ENCODE data around the gene COL4A2.
A peak's percentile ranks its signal among the peaks of the same experiment; 100 is the strongest.

Gene COL4A2

GRCh38 chr13:110306960-110307766 is at the start of gene COL4A2, which contains the start of gene COL4A1:
Gene COL4A2, plus strand, starts transcription at chr13:110307284. Its CDS starts 620 bp downstream, at chr13:110307904.
Gene COL4A1, minus strand, starts transcription at chr13:110307157. Its CDS starts 130 bp downstream, at chr13:110307027.
- H3K27me3 Mint-ChIP-seq = peaks cover 81% of the 10 kb centered on the region
- no peaks in the 10 kb centered on the region for H3K36me3 Mint-ChIP-seq (ENCODE audit: low read depth)
- no peak within 1 kb of the TSS for H3K27ac Mint-ChIP-seq
- peaks cover 14% of the 10 kb centered on the region for H3K4me1 Mint-ChIP-seq (ENCODE audit: low read depth)
- peak within 1 kb of the TSS; percentile 6 for H3K4me3 Mint-ChIP-seq
- DNase-seq = no peak
- H3K9me3 Mint-ChIP-seq = no peaks in the 10 kb centered on the region

DNA sequence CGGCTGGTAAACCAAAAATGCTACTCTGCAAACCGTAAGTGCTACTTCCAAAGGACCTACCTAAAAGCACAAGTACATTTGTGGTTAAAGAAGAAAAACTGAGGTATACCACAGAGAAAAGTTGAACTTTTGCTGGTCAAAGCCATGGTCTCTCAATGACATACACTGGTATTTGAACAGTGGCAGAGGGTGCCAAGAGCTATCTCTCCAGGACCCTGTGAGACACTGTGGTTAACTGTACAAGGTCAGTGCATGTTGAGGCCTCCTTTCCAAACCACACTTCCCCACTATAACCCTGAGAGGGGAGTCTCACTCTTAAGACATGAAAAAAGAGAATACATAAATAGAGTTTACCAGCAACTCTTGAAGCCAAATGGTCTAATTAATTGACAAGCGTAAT is 49.7 kb upstream of the COL4A2 start:
- DNase-seq = no peak
- peaks cover 4% of the 10 kb centered on the region for H3K9me3 Mint-ChIP-seq
- no peaks in the 10 kb centered on the region for H3K36me3 Mint-ChIP-seq (ENCODE audit: low read depth)
- H3K4me3 Mint-ChIP-seq = no peak overlapping the region
- peaks cover 21% of the 10 kb centered on the region for H3K27me3 Mint-ChIP-seq
- no peaks in the 10 kb centered on the region for H3K4me1 Mint-ChIP-seq (ENCODE audit: low read depth)
- H3K27ac Mint-ChIP-seq = no peak overlapping the region

DNA sequence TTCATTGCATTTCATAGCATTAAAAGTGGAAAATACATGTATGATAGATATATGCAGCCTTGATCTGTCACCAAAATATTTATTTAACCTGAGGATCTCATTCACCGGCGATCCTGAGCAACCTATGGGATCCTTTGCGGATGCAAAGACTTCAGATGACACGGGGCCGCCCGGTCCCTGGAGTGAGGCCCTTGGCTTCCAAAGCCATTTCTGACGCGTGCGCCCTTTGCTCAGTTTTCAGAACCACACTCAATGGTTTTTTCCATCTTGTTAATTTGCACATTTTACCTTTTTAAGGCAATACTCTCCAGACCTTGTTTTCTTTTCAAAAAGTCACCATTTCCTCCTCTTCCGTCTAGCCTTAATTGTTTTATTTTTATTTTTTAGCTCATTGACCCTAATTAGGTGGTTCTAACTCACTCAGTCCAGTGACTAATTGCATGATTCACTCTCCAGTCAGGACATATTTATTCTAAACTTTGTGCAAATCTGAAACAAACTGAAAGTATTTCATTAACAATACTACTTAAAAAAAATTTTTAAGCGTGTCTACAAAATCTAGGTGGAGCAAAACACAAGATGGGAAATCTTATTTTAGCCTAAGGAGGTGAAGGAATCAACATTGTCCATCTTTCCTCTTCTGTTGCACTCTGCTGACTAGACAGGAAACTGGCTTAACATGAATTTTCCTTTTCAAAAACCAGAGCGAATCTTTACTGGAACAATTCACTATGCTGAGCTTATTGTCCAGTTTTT is 48.0 kb upstream of the COL4A2 start:
- Mint-ChIP-seq H3K27me3 (peaks cover 32% of the 10 kb centered on the region), H3K9me3 (peaks cover 4% of the 10 kb centered on the region), H3K4me1 (ENCODE audit: low read depth) (no peaks in the 10 kb centered on the region), H3K4me3 (no peak overlapping the region), H3K27ac (no peak overlapping the region), H3K36me3 (ENCODE audit: low read depth) (no peaks in the 10 kb centered on the region)
- no peak for DNase-seq

DNA sequence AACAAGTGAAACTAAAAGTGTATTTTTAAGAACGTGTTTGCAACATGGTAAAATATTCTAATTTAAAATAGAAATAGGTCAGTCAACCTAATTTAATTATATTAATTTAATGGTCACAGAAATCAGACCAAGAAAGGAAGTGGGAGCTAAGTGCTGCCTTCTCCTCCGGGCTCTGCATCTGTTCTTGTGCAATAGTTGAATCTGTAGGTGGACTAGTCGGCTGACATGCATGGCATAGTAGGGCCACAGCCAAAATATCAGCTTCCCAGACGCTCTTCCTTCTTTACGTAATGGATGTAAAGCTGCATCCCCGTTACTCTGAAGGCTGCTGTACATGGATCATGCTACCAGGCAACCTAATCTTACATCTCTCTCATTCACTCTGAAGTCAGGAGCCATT is 47.4 kb upstream of the COL4A2 start:
- H3K4me3 Mint-ChIP-seq = no peak overlapping the region
- peaks cover 35% of the 10 kb centered on the region for H3K27me3 Mint-ChIP-seq
- peaks cover 4% of the 10 kb centered on the region for H3K9me3 Mint-ChIP-seq
- H3K4me1 Mint-ChIP-seq (ENCODE audit: low read depth) = no peaks in the 10 kb centered on the region
- no peaks in the 10 kb centered on the region for H3K36me3 Mint-ChIP-seq (ENCODE audit: low read depth)
- H3K27ac Mint-ChIP-seq = no peak overlapping the region
- DNase-seq = no peak

DNA sequence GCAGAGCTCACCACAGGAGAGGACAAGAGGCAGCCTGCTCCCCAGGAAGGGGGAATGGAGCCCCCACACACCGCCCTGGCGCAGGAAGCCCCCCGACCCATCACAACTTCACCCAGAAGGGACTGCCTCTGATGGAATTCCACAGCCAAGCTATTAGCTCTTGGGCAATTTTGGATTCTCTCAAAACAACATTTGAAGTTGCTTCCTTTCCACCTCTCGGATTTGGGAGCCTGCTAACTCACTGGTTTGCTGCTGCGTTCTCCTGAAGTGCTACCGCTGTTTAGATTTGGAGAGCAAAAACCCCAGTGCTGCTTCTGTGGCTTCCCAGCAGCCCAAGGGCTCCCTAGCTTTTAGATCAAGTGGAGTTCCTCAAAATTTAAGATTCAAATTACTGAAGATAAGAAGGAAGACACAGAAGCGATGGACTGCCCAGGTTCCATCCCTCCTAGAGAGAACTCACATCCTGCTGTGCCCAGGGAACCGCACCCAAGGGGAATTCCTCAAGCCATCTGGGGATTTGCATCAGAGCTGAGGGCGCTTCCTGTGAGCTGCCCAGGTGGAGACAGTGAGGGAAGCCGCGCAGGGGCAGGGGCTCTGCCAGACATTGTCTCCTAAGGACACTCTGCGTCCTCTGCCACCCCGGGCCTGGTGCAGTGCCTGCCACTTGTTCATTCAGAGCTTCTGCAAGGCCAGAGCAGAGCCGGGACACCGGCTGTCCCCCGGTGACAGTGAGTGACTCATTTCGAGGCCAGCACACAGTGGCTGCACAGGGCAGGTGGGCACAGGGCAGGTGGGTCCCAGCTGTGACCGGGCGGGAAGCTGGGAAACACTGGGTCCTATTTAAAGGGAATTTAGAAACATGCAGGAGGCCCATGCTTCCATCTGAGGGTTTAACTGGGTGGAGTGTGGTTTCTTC is 45.7 kb upstream of the COL4A2 start:
- Mint-ChIP-seq H3K4me1 (ENCODE audit: low read depth) (no peaks in the 10 kb centered on the region), H3K4me3 (no peak overlapping the region), H3K36me3 (ENCODE audit: low read depth) (no peaks in the 10 kb centered on the region), H3K9me3 (no peaks in the 10 kb centered on the region), H3K27me3 (peaks cover 43% of the 10 kb centered on the region), H3K27ac (no peak overlapping the region)
- no peak for DNase-seq

- no peak for DNase-seq
- no peaks in the 10 kb centered on the region for H3K4me1 Mint-ChIP-seq (ENCODE audit: low read depth)
- H3K27me3 Mint-ChIP-seq = peaks cover 46% of the 10 kb centered on the region
- no peaks in the 10 kb centered on the region for H3K36me3 Mint-ChIP-seq (ENCODE audit: low read depth)
- H3K4me3 Mint-ChIP-seq = no peak overlapping the region
- no peaks in the 10 kb centered on the region for H3K9me3 Mint-ChIP-seq
- H3K27ac Mint-ChIP-seq = no peak overlapping the region
Observed at GRCh38 chr13:110262082-110262436, 45.0 kb upstream of the COL4A2 start.

GRCh38 chr13:110262508-110263291 is 44.4 kb upstream of the COL4A2 start:
- H3K9me3 Mint-ChIP-seq = no peaks in the 10 kb centered on the region
- H3K36me3 Mint-ChIP-seq (ENCODE audit: low read depth) = no peaks in the 10 kb centered on the region
- H3K27ac Mint-ChIP-seq = no peak overlapping the region
- H3K4me1 Mint-ChIP-seq (ENCODE audit: low read depth) = no peaks in the 10 kb centered on the region
- H3K27me3 Mint-ChIP-seq = peaks cover 46% of the 10 kb centered on the region
- DNase-seq = no peak
- no peak overlapping the region for H3K4me3 Mint-ChIP-seq

DNA sequence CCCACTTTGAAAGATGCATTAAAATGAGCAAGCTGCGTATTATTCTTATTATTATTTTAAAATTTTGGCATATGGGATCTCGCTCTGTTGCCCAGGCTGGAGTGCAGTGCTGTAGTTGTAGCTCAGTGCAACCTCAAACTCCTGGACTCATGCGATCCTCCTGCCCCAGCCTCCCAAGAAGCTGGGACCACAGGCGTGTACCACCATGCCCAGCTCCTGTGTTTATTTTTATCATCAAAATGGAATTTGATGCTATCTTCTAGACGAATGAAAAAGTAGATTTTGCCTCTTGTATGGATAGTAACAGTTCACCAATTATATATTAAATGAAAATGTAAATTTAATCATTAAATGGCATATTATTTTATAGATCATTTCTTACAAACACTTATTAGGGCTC is 43.7 kb upstream of the COL4A2 start:
- Mint-ChIP-seq H3K27me3 (peaks cover 46% of the 10 kb centered on the region), H3K4me3 (no peak overlapping the region), H3K27ac (no peak overlapping the region), H3K9me3 (no peaks in the 10 kb centered on the region), H3K36me3 (ENCODE audit: low read depth) (no peaks in the 10 kb centered on the region), H3K4me1 (ENCODE audit: low read depth) (no peaks in the 10 kb centered on the region)
- DNase-seq = no peak

- no peak overlapping the region for H3K27ac Mint-ChIP-seq
- H3K4me3 Mint-ChIP-seq = no peak overlapping the region
- no peaks in the 10 kb centered on the region for H3K36me3 Mint-ChIP-seq (ENCODE audit: low read depth)
Observed at GRCh38 chr13:110263888-110264287, 43.2 kb upstream of the COL4A2 start.

DNA sequence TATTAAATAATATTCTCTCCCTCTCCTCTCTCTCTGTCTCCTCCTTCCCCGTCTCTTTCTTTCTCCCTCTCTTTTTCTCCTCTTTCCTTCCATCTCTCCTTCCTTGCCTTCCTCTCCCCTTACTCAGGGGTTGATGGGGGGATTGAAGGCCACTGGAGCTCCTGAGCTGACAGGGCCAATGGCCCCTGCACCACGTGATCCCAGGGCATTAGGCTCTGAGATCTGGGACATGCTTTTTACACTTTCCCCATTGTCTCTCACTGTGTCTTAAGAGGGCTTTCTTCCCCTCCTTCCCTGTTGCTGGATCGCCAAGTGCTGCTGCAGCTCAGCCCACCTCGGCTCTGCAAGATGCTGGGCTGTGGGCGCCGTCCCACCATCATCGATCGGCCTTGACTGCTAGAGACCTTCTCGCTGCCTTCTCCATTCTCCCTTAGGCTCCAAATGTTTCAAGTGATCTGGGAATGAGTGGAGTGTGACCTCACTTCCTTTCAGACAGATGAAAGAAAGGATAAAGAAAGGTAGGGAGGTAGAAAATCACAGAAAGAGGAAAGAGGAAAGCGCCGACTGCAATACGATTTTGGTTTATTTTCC is 42.3 kb upstream of the COL4A2 start:
- no peak overlapping the region for H3K4me3 Mint-ChIP-seq
- H3K27ac Mint-ChIP-seq = no peak overlapping the region
- peaks cover 44% of the 10 kb centered on the region for H3K27me3 Mint-ChIP-seq
- H3K9me3 Mint-ChIP-seq = no peaks in the 10 kb centered on the region
- H3K4me1 Mint-ChIP-seq (ENCODE audit: low read depth) = no peaks in the 10 kb centered on the region
- H3K36me3 Mint-ChIP-seq (ENCODE audit: low read depth) = no peaks in the 10 kb centered on the region
- no peak for DNase-seq

More at GRCh38 chr13:110263888-110264287, 43.2 kb upstream of the COL4A2 start:
- no peak for DNase-seq
- Mint-ChIP-seq H3K4me1 (ENCODE audit: low read depth) (no peaks in the 10 kb centered on the region), H3K9me3 (no peaks in the 10 kb centered on the region), H3K27me3 (peaks cover 46% of the 10 kb centered on the region)

DNA sequence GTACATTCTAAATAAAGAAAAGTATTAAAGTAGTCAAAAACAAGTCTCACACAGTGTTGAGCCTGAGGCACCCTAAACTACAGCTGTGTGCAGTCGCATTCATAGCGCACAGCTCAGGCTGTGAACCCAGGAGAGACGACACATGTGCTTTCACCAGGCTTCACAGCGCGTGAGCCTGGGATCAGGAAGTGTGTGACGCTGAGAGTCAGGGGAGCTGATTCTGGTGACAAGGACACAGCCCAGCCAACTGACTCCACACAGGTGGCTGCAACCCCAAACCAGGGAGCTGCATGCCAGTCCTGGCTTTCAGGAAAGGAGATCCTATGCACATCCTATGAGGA is 41.8 kb upstream of the COL4A2 start:
- Mint-ChIP-seq H3K36me3 (ENCODE audit: low read depth) (no peaks in the 10 kb centered on the region), H3K4me3 (no peak overlapping the region), H3K4me1 (ENCODE audit: low read depth) (no peaks in the 10 kb centered on the region), H3K9me3 (no peaks in the 10 kb centered on the region), H3K27ac (no peak overlapping the region), H3K27me3 (peaks cover 43% of the 10 kb centered on the region)
- DNase-seq = no peak

DNA sequence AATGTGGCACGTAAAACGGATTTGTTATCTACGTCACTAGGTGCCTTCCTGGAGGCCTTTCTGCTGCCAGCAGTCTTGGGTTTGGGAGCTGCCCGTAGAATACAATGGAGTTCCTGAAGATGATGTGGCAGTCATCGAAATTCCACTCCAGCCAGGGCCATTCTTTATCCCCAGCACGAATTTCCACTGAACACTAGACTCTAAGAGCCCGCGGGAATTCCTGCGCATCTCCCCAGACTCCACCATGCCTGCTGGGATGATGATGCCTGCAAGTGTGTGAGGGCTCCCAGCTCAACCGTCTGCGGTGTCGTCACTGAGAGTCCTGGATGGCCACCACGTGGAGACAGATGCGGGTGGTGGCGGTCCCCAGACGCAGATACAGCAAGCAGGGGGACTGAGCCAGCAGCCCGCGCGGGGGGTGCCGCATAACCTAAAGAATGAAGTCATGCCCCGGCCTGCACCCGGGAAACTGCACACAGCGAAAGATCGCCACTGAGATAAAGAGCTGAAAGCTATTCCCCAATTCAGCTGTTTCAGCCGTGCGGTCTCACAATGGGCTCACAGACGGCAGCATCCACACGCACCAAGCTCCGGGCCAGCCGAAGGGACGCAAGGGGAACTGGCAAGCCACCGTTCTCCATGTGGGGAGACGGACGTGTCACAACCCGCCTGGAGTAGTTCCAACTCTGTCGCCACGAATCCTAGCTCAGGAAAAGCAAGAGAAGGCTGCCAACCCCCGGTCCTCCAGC is 41.2 kb upstream of the COL4A2 start:
- Mint-ChIP-seq H3K27me3 (peaks cover 41% of the 10 kb centered on the region), H3K27ac (no peak overlapping the region), H3K36me3 (ENCODE audit: low read depth) (no peaks in the 10 kb centered on the region), H3K9me3 (no peaks in the 10 kb centered on the region), H3K4me3 (no peak overlapping the region), H3K4me1 (ENCODE audit: low read depth) (no peaks in the 10 kb centered on the region)
- no peak for DNase-seq

GRCh38 chr13:110266431-110266809 is 40.7 kb upstream of the COL4A2 start:
- Mint-ChIP-seq H3K27me3 (peaks cover 40% of the 10 kb centered on the region), H3K9me3 (no peaks in the 10 kb centered on the region), H3K27ac (no peak overlapping the region), H3K4me3 (no peak overlapping the region), H3K4me1 (ENCODE audit: low read depth) (no peaks in the 10 kb centered on the region), H3K36me3 (ENCODE audit: low read depth) (no peaks in the 10 kb centered on the region)
- no peak for DNase-seq
